Neuronal stem cell (in vitro differentiated cells): ENCODE measurements around the gene BMP4.
A peak's percentile ranks its signal among the peaks of the same experiment; 100 is the strongest.

Experiments used
- DNase-seq: peaks from one replicate; pipeline ENCODE4 v3.0.0-alpha.2; 2013; ENCODE audit warnings: low spot score
- H2AFZ ChIP-seq: one replicate; pipeline ENCODE4 v1.6.1; 2013; ENCODE audit warnings: mild to moderate bottlenecking, low read length, inconsistent platforms
- H2AK5ac ChIP-seq: 2 replicates; pipeline ENCODE4 v1.6.1; 2013; ENCODE audit warnings: low read depth, mild to moderate bottlenecking, inconsistent platforms, low read length, moderate library complexity, mixed read lengths
- H2BK120ac ChIP-seq: 2 replicates; pipeline ENCODE4 v1.6.1; 2013; ENCODE audit warnings: low read depth, mild to moderate bottlenecking, inconsistent platforms, low read length, moderate library complexity, mixed read lengths
- H2BK12ac ChIP-seq: one replicate; pipeline ENCODE4 v1.6.1; 2013; ENCODE audit warnings: low read length, inconsistent platforms
- H2BK15ac ChIP-seq: 2 replicates; pipeline ENCODE4 v1.6.1; 2013; ENCODE audit warnings: mild to moderate bottlenecking, low read length, inconsistent platforms, mixed read lengths
- H2BK5ac ChIP-seq: one replicate; pipeline ENCODE4 v1.6.1; 2013; ENCODE audit warnings: inconsistent platforms, mild to moderate bottlenecking, low read length, moderate library complexity
- H3K14ac ChIP-seq: one replicate; pipeline ENCODE4 v1.6.1; 2013; ENCODE audit warnings: low read length, inconsistent platforms
- H3K18ac ChIP-seq: 2 replicates; pipeline ENCODE4 v1.6.1; 2013; ENCODE audit warnings: low read length, inconsistent platforms
- H3K23ac ChIP-seq: 2 replicates; pipeline ENCODE4 v1.6.1; 2013; ENCODE audit warnings: low read depth, mild to moderate bottlenecking, mixed read lengths, low read length, inconsistent platforms; ENCODE audit not compliant: poor library complexity
- H3K27ac ChIP-seq: replicated peaks from 3 replicates; pipeline ENCODE4 v1.5.1; 2013; ENCODE audit warnings: low read length, inconsistent platforms
- H3K27me3 ChIP-seq, 3 experiments: 2 replicates each; pipeline ENCODE4 v1.6.1; 2013; ENCODE audit warnings: low read length in 3 of 3, mild to moderate bottlenecking in 2 of 3, inconsistent platforms in 1 of 3, low read depth in 1 of 3, mixed read lengths in 1 of 3, moderate library complexity in 1 of 3; ENCODE audit not compliant: control insufficient read depth in 3 of 3, insufficient read depth in 3 of 3
- H3K36me3 ChIP-seq, 2 donors: replicated peaks in 1 of 2; 2 replicates each; pipeline ENCODE4 v1.6.1; 2013; ENCODE audit warnings: low read length in 2 of 2; ENCODE audit not compliant: control insufficient read depth in 2 of 2, insufficient read depth in 2 of 2
- H3K4ac ChIP-seq: 2 replicates; pipeline ENCODE4 v1.6.1; 2013; ENCODE audit warnings: inconsistent platforms, mild to moderate bottlenecking, low read length, moderate library complexity
- H3K4me1 ChIP-seq, 2 donors: 1 replicate in 1 of 2; 2 replicates in 1 of 2; pipeline ENCODE4 v1.6.1; 2013; ENCODE audit warnings: low read length in 2 of 2, low read depth in 1 of 2; ENCODE audit not compliant: control insufficient read depth in 2 of 2, insufficient read depth in 1 of 2
- H3K4me2 ChIP-seq: one replicate; pipeline ENCODE4 v1.6.1; 2013; ENCODE audit warnings: mild to moderate bottlenecking, low read length, inconsistent platforms; ENCODE audit not compliant: insufficient read depth, poor library complexity, severe bottlenecking
- H3K4me3 ChIP-seq, 2 donors: 2 replicates each; pipeline ENCODE4 v1.5.1; 2013; ENCODE audit warnings: low read length in 2 of 2, mild to moderate bottlenecking in 2 of 2, inconsistent platforms in 1 of 2, moderate library complexity in 1 of 2
- H3K79me1 ChIP-seq: one replicate; pipeline ENCODE4 v1.6.1; 2013; ENCODE audit warnings: low read depth, mild to moderate bottlenecking, inconsistent platforms, low read length, moderate library complexity
- H3K9ac ChIP-seq: one replicate; pipeline ENCODE4 v1.6.1; 2013; ENCODE audit warnings: mild to moderate bottlenecking, low read depth, low read length, inconsistent platforms; ENCODE audit not compliant: poor library complexity
- H3K9me3 ChIP-seq, 2 donors: replicated peaks in 1 of 2; 2 replicates each; pipeline versions ENCODE3 to v1.6.1; 2013; ENCODE audit warnings: low read length in 2 of 2, mild to moderate bottlenecking in 2 of 2, inconsistent platforms in 1 of 2, low read depth in 1 of 2, mixed read lengths in 1 of 2, moderate library complexity in 1 of 2; ENCODE audit not compliant: control insufficient read depth in 2 of 2, insufficient read depth in 1 of 2
- H4K8ac ChIP-seq: one replicate; pipeline ENCODE4 v1.6.1; 2013; ENCODE audit warnings: low read depth, mild to moderate bottlenecking, inconsistent platforms, low read length, moderate library complexity
- H4K91ac ChIP-seq: one replicate; pipeline ENCODE4 v1.6.1; 2013; ENCODE audit warnings: low read length, low read depth, mild to moderate bottlenecking, inconsistent platforms; ENCODE audit not compliant: poor library complexity
- WGBS, 2 donors: extraction: QIAGEN DNeasy Blood & Tissue Kit; methylation state at CpG; one replicate each; pipeline ENCODE4 v1.1.7; 2013; ENCODE audit warnings: missing lambda C conversion rate in 2 of 2, mixed read lengths in 1 of 2; ENCODE audit not compliant: insufficient read length in 2 of 2, insufficient replicate concordance in 1 of 2; ENCODE audit errors: extremely low coverage in 2 of 2; 5-methylcytosine and 5-hydroxymethylcytosine counted together

Gene BMP4

GRCh38 chr14:54000341-54000811 lies 43.8 kb upstream of the BMP4 start:
- Histone ChIP-seq H3K9ac (no peak overlapping the region), H3K4me3 (no peak overlapping the region), H4K91ac (no peak overlapping the region), H3K14ac (no peak overlapping the region), H2BK12ac (no peak overlapping the region), H3K18ac (no peak overlapping the region), H3K23ac (no peak overlapping the region), H3K27me3 (no peaks in the 10 kb centered on the region), H2AK5ac (no peak overlapping the region), H3K79me1 (no peaks in the 10 kb centered on the region), H2AFZ (no peak overlapping the region), H3K27ac (no peak overlapping the region), H2BK5ac (no peak overlapping the region), H3K4me2 (no peak overlapping the region), H3K4me1 (no peaks in the 10 kb centered on the region), H4K8ac (no peak overlapping the region), H3K9me3 (no peaks in the 10 kb centered on the region), H2BK120ac (no peak overlapping the region), H3K4ac (no peak overlapping the region), H3K36me3 (no peaks in the 10 kb centered on the region), H2BK15ac (no peak overlapping the region)
- no peak for DNase-seq
- no CpG with 5 or more reads among the region's 1 CpG for WGBS, 2 donors

- Histone ChIP-seq H3K9ac (no peak overlapping the region), H3K27me3 (no peaks in the 10 kb centered on the region), H3K4me3 (no peak overlapping the region), H2AK5ac (no peak overlapping the region), H3K9me3 (no peaks in the 10 kb centered on the region), H3K18ac (no peak overlapping the region), H2BK120ac (no peak overlapping the region), H2BK5ac (no peak overlapping the region), H3K36me3 (no peaks in the 10 kb centered on the region), H3K27ac (no peak overlapping the region), H3K4me2 (no peak overlapping the region), H3K4me1 (no peaks in the 10 kb centered on the region), H3K4ac (no peak overlapping the region), H3K14ac (no peak overlapping the region), H2BK12ac (no peak overlapping the region), H2AFZ (no peak overlapping the region), H4K8ac (no peak overlapping the region), H3K23ac (no peak overlapping the region), H4K91ac (no peak overlapping the region), H3K79me1 (no peaks in the 10 kb centered on the region), H2BK15ac (no peak overlapping the region)
- WGBS, 2 donors: no CpG with 5 or more reads among the region's 5 CpGs
- no peak for DNase-seq
Measured at GRCh38 chr14:53999061-53999488, 42.5 kb upstream of the BMP4 start.

- no peak overlapping the region for H3K23ac ChIP-seq
- no peak overlapping the region for H2BK5ac ChIP-seq
- H3K4me2 ChIP-seq: no peak overlapping the region
- H3K9ac ChIP-seq: no peak overlapping the region
- no peak overlapping the region for H2BK120ac ChIP-seq
- no peak overlapping the region for H2AK5ac ChIP-seq
- no peak overlapping the region for H2AFZ ChIP-seq
- H2BK12ac ChIP-seq: no peak overlapping the region
- no peak overlapping the region for H4K8ac ChIP-seq
- H3K27ac ChIP-seq: no peak overlapping the region
- H3K79me1 ChIP-seq: no peaks in the 10 kb centered on the region
- DNase-seq: no peak
- H3K18ac ChIP-seq: no peak overlapping the region
- H3K9me3 ChIP-seq: no peaks in the 10 kb centered on the region
- no CpG with 5 or more reads among the region's 1 CpG for WGBS, 2 donors
- no peaks in the 10 kb centered on the region for H3K27me3 ChIP-seq
- no peak overlapping the region for H2BK15ac ChIP-seq
- no peak overlapping the region for H3K14ac ChIP-seq
- no peak overlapping the region for H3K4me3 ChIP-seq
- no peak overlapping the region for H4K91ac ChIP-seq
- no peak overlapping the region for H3K4ac ChIP-seq
- H3K36me3 ChIP-seq: no peaks in the 10 kb centered on the region
- H3K4me1 ChIP-seq: no peaks in the 10 kb centered on the region
Measured at GRCh38 chr14:53996041-53996440, 39.4 kb upstream of the BMP4 start.

- Histone ChIP-seq H2BK12ac (no peak overlapping the region), H3K27me3 (no peaks in the 10 kb centered on the region), H2AK5ac (no peak overlapping the region), H3K9me3 (no peaks in the 10 kb centered on the region), H3K9ac (no peak overlapping the region), H2BK120ac (no peak overlapping the region), H4K8ac (no peak overlapping the region), H3K23ac (no peak overlapping the region), H3K14ac (no peak overlapping the region), H4K91ac (no peak overlapping the region), H3K18ac (no peak overlapping the region), H3K4ac (no peak overlapping the region), H3K79me1 (no peaks in the 10 kb centered on the region), H3K4me2 (no peak overlapping the region), H2BK5ac (no peak overlapping the region), H3K36me3 (no peaks in the 10 kb centered on the region), H3K4me1 (no peaks in the 10 kb centered on the region), H3K27ac (no peak overlapping the region), H2BK15ac (no peak overlapping the region), H2AFZ (peak overlapping the region; percentile 6), H3K4me3 (no peak overlapping the region)
- WGBS, 2 donors: no CpG with 5 or more reads among the region's 6 CpGs
- no peak for DNase-seq
Measured at GRCh38 chr14:53993920-53994607, 37.4 kb upstream of the BMP4 start.
